Parathyroid adenoma (tissue), 2 donors: ENCODE results near the gene SDK2.
"Not testable (repeated sequence)": the region's sequence is repeated elsewhere in the genome, so short reads cannot be mapped to it uniquely, and the experiment has no call there.

Experiments
- H2AFZ ChIP-seq: fragments of 300-600 bp; sonication (generic); one replicate; pipeline ENCODE4 v1.7.0; 2017; ENCODE audit warnings: antibody characterized with exemption, mild to moderate bottlenecking
- H3K27ac ChIP-seq: fragments of 300-600 bp; sonication (generic); one replicate; pipeline ENCODE4 v1.7.0; 2017
- H3K27me3 ChIP-seq: fragments of 300-600 bp; sonication (generic); one replicate; pipeline ENCODE4 v1.7.0; 2017; ENCODE audit warnings: low read length; ENCODE audit not compliant: control insufficient read depth, insufficient read depth
- H3K36me3 ChIP-seq: fragments of 300-600 bp; sonication (generic); one replicate; pipeline ENCODE4 v1.7.0; 2017; ENCODE audit warnings: low read length; ENCODE audit not compliant: control insufficient read depth, insufficient read depth
- H3K4me1 ChIP-seq: fragments of 300-600 bp; sonication (generic); one replicate; pipeline ENCODE4 v1.7.0; 2017; ENCODE audit warnings: control low read depth
- H3K4me2 ChIP-seq: fragments of 300-600 bp; sonication (generic); one replicate; pipeline ENCODE4 v1.7.0; 2017; ENCODE audit warnings: low read length
- H3K4me3 ChIP-seq: fragments of 300-600 bp; sonication (generic); one replicate; pipeline ENCODE4 v1.7.0; 2017; ENCODE audit warnings: low read depth, low read length
- H3K79me2 ChIP-seq: fragments of 300-600 bp; sonication (generic); one replicate; pipeline ENCODE4 v1.7.0; 2017; ENCODE audit warnings: control low read depth
- H3K9ac ChIP-seq: fragments of 300-600 bp; sonication (generic); one replicate; pipeline ENCODE4 v1.7.0; 2017; ENCODE audit warnings: mild to moderate bottlenecking
- H3K9me3 ChIP-seq: fragments of 300-600 bp; sonication (generic); one replicate; pipeline ENCODE4 v1.7.0; 2017; ENCODE audit warnings: low read length; ENCODE audit not compliant: control insufficient read depth
- CTCF ChIP-seq: fragments of 300-600 bp; sonication (generic); IDR thresholded peaks from one replicate; pipeline ENCODE4 v1.7.0; 2017; ENCODE audit warnings: antibody characterized with exemption, mild to moderate bottlenecking
- donor health status: primary hyperparathyroidism.

SDK2 gene

GRCh38 chr17:73371836-73372235 is 272.4 kb downstream of the SDK2 start:
- Histone ChIP-seq H3K79me2 (no peaks in the 10 kb centered on the region), H3K27ac (no peak overlapping the region), H3K9ac (no peak overlapping the region), H3K9me3 (no peaks in the 10 kb centered on the region), H3K36me3 (no peaks in the 10 kb centered on the region), H3K27me3 (no peaks in the 10 kb centered on the region), H3K4me2 (no peak overlapping the region), H2AFZ (no peak overlapping the region), H3K4me3 (no peak overlapping the region), H3K4me1 (no peaks in the 10 kb centered on the region)
- TF ChIP-seq CTCF, result no peak

DNA sequence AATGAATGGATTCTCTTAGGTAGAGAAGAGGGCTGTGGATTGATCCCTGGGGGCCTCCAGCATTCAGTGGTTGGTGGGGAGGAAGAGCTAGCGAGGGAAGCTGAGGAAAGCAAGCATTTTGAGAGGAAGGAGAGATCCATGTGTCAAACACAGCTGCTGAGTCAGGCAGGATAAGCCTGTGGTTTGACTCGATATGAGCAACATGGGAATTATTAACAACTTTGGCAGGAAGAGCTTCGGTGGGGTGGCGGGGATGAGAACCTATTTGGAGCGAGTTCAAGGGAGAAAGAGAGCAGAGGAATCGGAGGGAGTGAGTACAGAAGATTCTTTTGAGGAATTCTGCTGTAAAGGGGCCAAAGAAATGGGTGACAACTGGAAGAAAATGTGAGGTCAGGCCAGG is 273.0 kb downstream of the SDK2 start:
- no peak overlapping the region for H3K4me2 ChIP-seq
- H3K4me3 ChIP-seq, result no peak overlapping the region
- H3K27me3 ChIP-seq, result no peaks in the 10 kb centered on the region
- no peaks in the 10 kb centered on the region for H3K4me1 ChIP-seq
- no peaks in the 10 kb centered on the region for H3K36me3 ChIP-seq
- H3K79me2 ChIP-seq, result no peaks in the 10 kb centered on the region
- H3K9me3 ChIP-seq, result no peaks in the 10 kb centered on the region
- H3K9ac ChIP-seq, result no peak overlapping the region
- no peak overlapping the region for H2AFZ ChIP-seq
- TF ChIP-seq CTCF, result no peak
- no peak overlapping the region for H3K27ac ChIP-seq

DNA sequence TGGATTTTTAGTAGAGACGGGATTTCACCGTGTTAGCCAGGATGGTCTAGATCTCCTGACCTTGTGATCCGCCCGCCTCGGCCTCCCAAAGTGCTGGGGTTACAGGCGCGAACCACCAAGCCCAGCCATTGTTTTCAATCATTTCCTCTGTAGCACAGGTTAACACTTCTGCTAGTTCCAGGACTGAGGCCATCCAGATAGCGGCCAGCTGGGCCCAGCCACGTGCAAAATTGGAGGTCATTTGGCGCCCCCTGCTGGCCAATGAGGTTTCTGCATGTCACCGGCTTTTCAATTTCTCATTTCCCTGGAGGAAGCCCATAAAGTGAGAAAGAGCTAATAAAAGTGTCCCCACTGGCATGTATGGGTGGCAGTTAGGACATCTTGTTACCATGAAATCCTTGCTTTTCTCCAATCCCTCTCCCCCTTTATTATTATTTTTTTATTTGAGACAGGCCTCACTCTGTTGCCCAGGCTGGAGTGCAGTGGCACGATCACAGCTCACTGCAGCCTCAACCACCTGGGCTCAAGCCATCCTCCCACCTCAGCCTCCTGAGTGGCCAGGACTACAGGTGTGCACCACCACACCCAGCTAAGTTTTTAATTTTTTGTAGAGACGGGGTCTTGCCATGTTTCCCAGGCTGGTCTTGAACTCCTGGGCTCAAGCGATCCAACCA is 274.3 kb downstream of the SDK2 start:
- H3K9ac ChIP-seq, H3K79me2 ChIP-seq, H2AFZ ChIP-seq, H3K4me2 ChIP-seq, H3K4me3 ChIP-seq, H3K9me3 ChIP-seq, H3K36me3 ChIP-seq, H3K4me1 ChIP-seq, H3K27me3 ChIP-seq, H3K27ac ChIP-seq: not testable (repeated sequence)
- peak; percentile 94 for TF ChIP-seq CTCF

GRCh38 chr17:73369111-73369521 is 275.1 kb downstream of the SDK2 start:
- no peak overlapping the region for H2AFZ ChIP-seq
- H3K79me2 ChIP-seq, result no peaks in the 10 kb centered on the region
- no peak for TF ChIP-seq CTCF
- H3K4me3 ChIP-seq, result no peak overlapping the region
- H3K4me1 ChIP-seq, result no peaks in the 10 kb centered on the region
- H3K27ac ChIP-seq, result no peak overlapping the region
- H3K36me3 ChIP-seq, result no peaks in the 10 kb centered on the region
- no peaks in the 10 kb centered on the region for H3K9me3 ChIP-seq
- no peak overlapping the region for H3K9ac ChIP-seq
- H3K4me2 ChIP-seq, result no peak overlapping the region
- no peaks in the 10 kb centered on the region for H3K27me3 ChIP-seq

DNA sequence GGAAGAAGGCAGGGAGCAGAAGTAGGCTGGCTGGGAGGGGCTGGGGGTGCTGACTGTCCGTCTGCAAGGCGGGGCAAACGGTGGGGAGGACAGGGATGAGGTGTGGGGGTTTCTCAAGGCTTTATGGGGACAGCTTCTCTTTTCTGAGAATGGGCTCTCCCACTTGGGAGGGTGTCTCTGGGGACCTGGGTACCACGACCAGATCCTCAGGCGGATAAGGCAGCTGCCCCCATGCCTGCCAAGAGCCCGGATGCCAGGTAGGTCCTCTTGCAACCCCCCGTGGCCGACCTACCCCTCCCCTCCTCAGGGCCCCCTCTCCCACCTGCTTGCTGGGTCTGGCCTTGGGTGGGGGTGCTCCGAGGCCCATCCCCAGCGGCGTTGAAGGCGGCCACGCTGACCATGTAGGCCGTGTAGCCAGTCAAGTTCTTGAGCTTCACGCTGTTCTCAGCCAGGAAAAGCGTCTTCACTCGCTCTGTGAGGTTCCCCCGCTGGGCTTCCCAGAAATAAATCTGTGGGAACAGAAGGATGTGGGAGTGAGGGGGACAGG is 276.1 kb downstream of the SDK2 start:
- no peak for TF ChIP-seq CTCF
- Histone ChIP-seq H3K4me3 (no peak overlapping the region), H3K79me2 (no peaks in the 10 kb centered on the region), H3K4me1 (no peaks in the 10 kb centered on the region), H3K36me3 (no peaks in the 10 kb centered on the region), H3K27ac (no peak overlapping the region), H3K4me2 (no peak overlapping the region), H3K27me3 (no peaks in the 10 kb centered on the region), H2AFZ (no peak overlapping the region), H3K9ac (no peak overlapping the region), H3K9me3 (no peaks in the 10 kb centered on the region)
